Loucy (cell line): ENCODE measurements around the gene AADACL4.

ENCODE experiments used
- H2AFZ ChIP-seq: fragments of 200-600 bp; sonication (generic); 2 replicates; pipeline ENCODE4 v1.6.0; 2016; ENCODE audit warnings: antibody characterized with exemption, mild to moderate bottlenecking, low read length, moderate library complexity
- H3F3A ChIP-seq: fragments of 200-600 bp; 2 replicates; pipeline ENCODE4 v1.6.0; 2016; ENCODE audit warnings: antibody characterized with exemption, low read depth, mild to moderate bottlenecking
- H3K27me3 ChIP-seq: fragments of 200-600 bp; sonication (generic); 2 replicates; pipeline ENCODE4 v1.6.1; 2014; ENCODE audit warnings: low read length, mild to moderate bottlenecking; ENCODE audit not compliant: insufficient read depth, poor library complexity, severe bottlenecking
- H3K36me3 ChIP-seq: fragments of 200-600 bp; sonication (generic); 2 replicates; pipeline ENCODE4 v1.6.1; 2016; ENCODE audit warnings: low read length; ENCODE audit not compliant: insufficient read depth
- H3K4me1 ChIP-seq: fragments of 200-600 bp; sonication (generic); 2 replicates; pipeline ENCODE4 v1.5.1; 2014; ENCODE audit warnings: low read length, mild to moderate bottlenecking; ENCODE audit not compliant: insufficient read depth, poor library complexity, severe bottlenecking
- H3K4me2 ChIP-seq: fragments of 200-600 bp; sonication (generic); 2 replicates; pipeline ENCODE4 v1.6.0; 2014; ENCODE audit warnings: antibody characterized with exemption, low read length, low read depth, mild to moderate bottlenecking; ENCODE audit not compliant: poor library complexity, severe bottlenecking
- H3K4me3 ChIP-seq: fragments of 200-600 bp; sonication (generic); 2 replicates; pipeline ENCODE4 v1.5.1; 2014; ENCODE audit warnings: low read length, mild to moderate bottlenecking, mixed read lengths; ENCODE audit not compliant: poor library complexity, severe bottlenecking
- H3K79me2 ChIP-seq: fragments of 200-600 bp; sonication (generic); 2 replicates; pipeline ENCODE4 v1.6.1; 2014; ENCODE audit warnings: low read length; ENCODE audit not compliant: insufficient read depth
- H3K9ac ChIP-seq: fragments of 200-600 bp; sonication (generic); 2 replicates; pipeline ENCODE4 v1.6.0; 2014; ENCODE audit warnings: mild to moderate bottlenecking, low read depth, low read length, moderate library complexity; ENCODE audit not compliant: poor library complexity, severe bottlenecking
- H3K9me2 ChIP-seq: fragments of 200-600 bp; sonication (generic); replicated peaks from 2 replicates; pipeline ENCODE4 v1.6.1; 2016; ENCODE audit warnings: low read depth, low read length, mixed read lengths
- H3K9me3 ChIP-seq: fragments of 200-600 bp; sonication (generic); 2 replicates; pipeline ENCODE4 v1.6.1; 2014; ENCODE audit warnings: mild to moderate bottlenecking, antibody characterized with exemption, low read length, low read depth; ENCODE audit not compliant: insufficient read depth
- H4K20me1 ChIP-seq: fragments of 200-600 bp; sonication (generic); 2 replicates; pipeline ENCODE4 v1.6.0; 2014; ENCODE audit warnings: antibody characterized with exemption, low read length, mild to moderate bottlenecking; ENCODE audit not compliant: insufficient read depth, poor library complexity, severe bottlenecking
- CTCF ChIP-seq: fragments of 200-600 bp; sonication (generic); conservative IDR thresholded peaks from 2 replicates; pipeline ENCODE4 v1.5.1; 2014; ENCODE audit warnings: mild to moderate bottlenecking, antibody characterized with exemption, low read length
- EZH2phosphoT487 ChIP-seq: fragments of 200-600 bp; IDR thresholded peaks from 2 replicates; pipeline ENCODE4 v1.6.1; 2018; ENCODE audit warnings: antibody characterized with exemption, mild to moderate bottlenecking, moderate library complexity, borderline replicate concordance

AADACL4 gene

GRCh38 chr1:12603224-12603623, 40.7 kb upstream of the AADACL4 start:
- peaks cover 14% of the 10 kb centered on the region; the same call in 1 of the 2 replicates for H3K79me2 ChIP-seq
- H4K20me1 ChIP-seq = peaks cover 7% of the 10 kb centered on the region
- H3K27me3 ChIP-seq = no peaks in the 10 kb centered on the region
- no peak overlapping the region for H3K4me3 ChIP-seq
- H2AFZ ChIP-seq = no peak overlapping the region
- H3K4me2 ChIP-seq = no peak overlapping the region
- no peaks in the 10 kb centered on the region for H3K9me2 ChIP-seq
- no peak overlapping the region for H3K9ac ChIP-seq
- H3K4me1 ChIP-seq = peaks cover 15% of the 10 kb centered on the region
- no peaks in the 10 kb centered on the region for H3K9me3 ChIP-seq
- no peaks in the 10 kb centered on the region for H3F3A ChIP-seq
- TF ChIP-seq EZH2phosphoT487 = no peak
- no peak for TF ChIP-seq CTCF
- no peaks in the 10 kb centered on the region; the same call in 1 of the 2 replicates for H3K36me3 ChIP-seq

GRCh38 chr1:12604114-12604874, 39.6 kb upstream of the AADACL4 start:
- no peaks in the 10 kb centered on the region for H3K27me3 ChIP-seq
- TF ChIP-seq EZH2phosphoT487 (no peak), CTCF (no peak)
- peaks cover 14% of the 10 kb centered on the region; the same call in 1 of the 2 replicates for H3K79me2 ChIP-seq
- no peak overlapping the region for H3K4me3 ChIP-seq
- H3K9ac ChIP-seq = no peak overlapping the region
- H3K4me1 ChIP-seq = peaks cover 15% of the 10 kb centered on the region
- H3K9me2 ChIP-seq = no peaks in the 10 kb centered on the region
- H3F3A ChIP-seq = no peaks in the 10 kb centered on the region
- peak overlapping the region; percentile 23 for H3K4me2 ChIP-seq
- peaks cover 7% of the 10 kb centered on the region for H4K20me1 ChIP-seq
- H3K9me3 ChIP-seq = no peaks in the 10 kb centered on the region
- H2AFZ ChIP-seq = no peak overlapping the region
- no peaks in the 10 kb centered on the region; the same call in 1 of the 2 replicates for H3K36me3 ChIP-seq

- Histone ChIP-seq H3K36me3 (no peaks in the 10 kb centered on the region; the same call in 1 of the 2 replicates), H3K79me2 (peaks cover 14% of the 10 kb centered on the region; the same call in 1 of the 2 replicates), H3K27me3 (no peaks in the 10 kb centered on the region), H3K4me2 (no peak overlapping the region), H4K20me1 (peaks cover 7% of the 10 kb centered on the region), H3K4me3 (no peak overlapping the region), H3K9me2 (no peaks in the 10 kb centered on the region), H3K9ac (no peak overlapping the region), H3K9me3 (no peaks in the 10 kb centered on the region), H3K4me1 (peaks cover 15% of the 10 kb centered on the region), H2AFZ (no peak overlapping the region), H3F3A (no peaks in the 10 kb centered on the region)
- TF ChIP-seq CTCF = no peak
- TF ChIP-seq EZH2phosphoT487 = no peak
Measured at GRCh38 chr1:12604986-12605385, 38.9 kb upstream of the AADACL4 start.
